Osteocyte (in vitro differentiated cells): ENCODE results near the gene COL6A5. TPM values are rescaled to one million over a fixed set of nuclear protein-coding genes. Genes with fewer than 3 reads are reported as not detected.

ENCODE experiments used
- DNase-seq: peaks from one replicate; pipeline ENCODE4 v3.0.0; 2021; ENCODE audit warnings: mixed read lengths; ENCODE audit not compliant: unreplicated experiment; ENCODE audit errors: extremely low spot score
- H3K27ac Mint-ChIP-seq: one replicate; pipeline ENCODE4 v1.8.0; 2021; ENCODE audit warnings: mild to moderate bottlenecking, mixed read lengths; ENCODE audit not compliant: unreplicated experiment
- H3K27me3 Mint-ChIP-seq: one replicate; pipeline ENCODE4 v1.8.0; 2021; ENCODE audit warnings: mixed read lengths; ENCODE audit not compliant: unreplicated experiment
- H3K36me3 Mint-ChIP-seq: one replicate; pipeline ENCODE4 v1.8.0; 2021; ENCODE audit warnings: mixed read lengths; ENCODE audit not compliant: unreplicated experiment
- H3K4me1 Mint-ChIP-seq: one replicate; pipeline ENCODE4 v1.8.0; 2021; ENCODE audit warnings: mixed read lengths; ENCODE audit not compliant: unreplicated experiment
- H3K4me3 Mint-ChIP-seq: one replicate; pipeline ENCODE4 v1.8.0; 2021; ENCODE audit warnings: mild to moderate bottlenecking, moderate library complexity, mixed read lengths; ENCODE audit not compliant: unreplicated experiment
- H3K9me3 Mint-ChIP-seq: one replicate; pipeline ENCODE4 v1.8.0; 2021; ENCODE audit warnings: mixed read lengths; ENCODE audit not compliant: unreplicated experiment
- CTCF ChIP-seq: fragments of 200-600 bp; sonication (generic); IDR thresholded peaks from 2 replicates; pipeline ENCODE4 v1.5.0; 2021; ENCODE audit warnings: antibody characterized with exemption, mild to moderate bottlenecking, moderate library complexity
- total RNA-seq: library from RNA; stranded (reverse); gene quantifications from 2 replicates; pipeline ENCODE4 v1.2.1, GENCODE V29; 2021

The COL6A5 gene
- total RNA-seq, 1 donor from 2014 or later: not detected

- DNase-seq: no peak
- peaks cover 19% of the 10 kb centered on the region for H3K4me1 Mint-ChIP-seq
- no peaks in the 10 kb centered on the region for H3K9me3 Mint-ChIP-seq
- H3K27ac Mint-ChIP-seq: no peak overlapping the region
- no peaks in the 10 kb centered on the region for H3K36me3 Mint-ChIP-seq
- no peak for TF ChIP-seq CTCF
- H3K4me3 Mint-ChIP-seq: no peak overlapping the region
- H3K27me3 Mint-ChIP-seq: peaks cover 7% of the 10 kb centered on the region
Measured at GRCh38 chr3:130392266-130392665, 46.8 kb downstream of the COL6A5 start.

GRCh38 chr3:130393594-130393993 lies 48.1 kb downstream of the COL6A5 start:
- H3K9me3 Mint-ChIP-seq: no peaks in the 10 kb centered on the region
- H3K27me3 Mint-ChIP-seq: peaks cover 7% of the 10 kb centered on the region
- TF ChIP-seq CTCF: no peak
- no peak for DNase-seq
- no peak overlapping the region for H3K4me3 Mint-ChIP-seq
- peaks cover 19% of the 10 kb centered on the region for H3K4me1 Mint-ChIP-seq
- H3K27ac Mint-ChIP-seq: no peak overlapping the region
- H3K36me3 Mint-ChIP-seq: no peaks in the 10 kb centered on the region

- Mint-ChIP-seq H3K9me3 (no peaks in the 10 kb centered on the region), H3K27me3 (peaks cover 7% of the 10 kb centered on the region), H3K27ac (peak overlapping the region; percentile 27), H3K4me1 (peaks cover 19% of the 10 kb centered on the region), H3K36me3 (no peaks in the 10 kb centered on the region), H3K4me3 (no peak overlapping the region)
- no peak for TF ChIP-seq CTCF
- DNase-seq: no peak
Measured at GRCh38 chr3:130395331-130395730, 49.9 kb downstream of the COL6A5 start.

GRCh38 chr3:130395916-130396315 lies 50.4 kb downstream of the COL6A5 start:
- Mint-ChIP-seq H3K4me3 (no peak overlapping the region), H3K27me3 (peaks cover 13% of the 10 kb centered on the region), H3K27ac (peak overlapping the region; percentile 35), H3K9me3 (no peaks in the 10 kb centered on the region), H3K36me3 (no peaks in the 10 kb centered on the region), H3K4me1 (peaks cover 19% of the 10 kb centered on the region)
- TF ChIP-seq CTCF: no peak
- DNase-seq: no peak

- Mint-ChIP-seq H3K27me3 (peaks cover 31% of the 10 kb centered on the region), H3K9me3 (peaks cover 10% of the 10 kb centered on the region), H3K36me3 (no peaks in the 10 kb centered on the region), H3K27ac (no peak overlapping the region), H3K4me1 (no peaks in the 10 kb centered on the region), H3K4me3 (no peak overlapping the region)
- no peak for DNase-seq
- no peak for TF ChIP-seq CTCF
Measured at GRCh38 chr3:130404401-130404800, 58.9 kb downstream of the COL6A5 start.
